ENCODE results near the gene AIFM3. TPM values are rescaled to one million over a fixed set of nuclear protein-coding genes. Genes with fewer than 3 reads are reported as not detected.

Gene AIFM3
- total and polyA plus RNA-seq, 2 of the 13 experiments (the other 11 are each of a cell fraction or from before 2014, with no cell fraction given): 9.0 to 15.3 TPM

DNA sequence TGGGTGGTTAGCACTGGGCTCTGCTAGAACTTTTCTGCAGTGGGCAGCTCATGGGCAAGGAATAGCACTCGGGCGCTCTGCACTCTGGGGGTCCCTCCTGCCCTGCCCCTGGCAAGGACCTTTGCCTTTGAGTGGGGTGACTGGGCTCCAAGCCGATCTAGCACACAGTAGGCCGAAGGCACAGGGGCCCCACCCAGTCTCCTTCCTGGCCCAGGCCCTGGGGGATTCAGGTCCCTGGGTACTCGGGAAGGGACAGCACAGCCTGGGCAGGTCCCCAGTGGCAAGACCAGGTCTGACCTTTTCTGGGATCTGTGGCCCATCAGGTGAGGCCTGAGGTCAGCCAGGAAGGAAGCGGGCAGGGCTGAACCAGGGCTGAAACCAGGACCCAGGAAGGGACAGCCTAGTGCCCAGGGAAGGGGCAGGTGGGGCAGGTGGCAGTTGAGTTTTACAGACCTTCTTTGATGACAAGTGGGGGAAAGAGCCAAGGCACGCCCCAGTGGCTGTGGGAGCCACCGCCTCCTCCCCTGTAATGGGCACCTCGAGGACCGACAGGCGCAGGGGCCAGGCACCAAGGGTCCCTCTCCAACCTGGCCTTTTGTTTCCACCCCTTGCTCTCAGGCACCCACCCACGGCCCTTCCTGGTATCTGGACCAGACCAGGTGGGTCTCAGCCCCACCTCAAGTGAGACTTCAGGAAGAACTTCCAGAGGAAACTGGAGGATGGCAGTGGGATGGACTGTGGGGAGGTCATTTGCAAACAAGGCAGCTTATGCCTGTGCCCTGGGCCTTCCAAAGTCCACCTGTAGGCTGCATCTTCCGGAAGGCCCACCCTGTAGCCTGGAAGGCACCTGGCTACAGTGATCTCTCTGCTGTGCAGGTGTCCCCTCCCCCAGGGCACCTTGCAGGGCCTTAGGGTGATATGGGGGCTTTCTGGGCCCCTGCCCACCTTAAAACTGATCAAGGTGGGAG, 883 bp upstream of the AIFM3 start (continued):
- TF ChIP-seq, protein P1, sequence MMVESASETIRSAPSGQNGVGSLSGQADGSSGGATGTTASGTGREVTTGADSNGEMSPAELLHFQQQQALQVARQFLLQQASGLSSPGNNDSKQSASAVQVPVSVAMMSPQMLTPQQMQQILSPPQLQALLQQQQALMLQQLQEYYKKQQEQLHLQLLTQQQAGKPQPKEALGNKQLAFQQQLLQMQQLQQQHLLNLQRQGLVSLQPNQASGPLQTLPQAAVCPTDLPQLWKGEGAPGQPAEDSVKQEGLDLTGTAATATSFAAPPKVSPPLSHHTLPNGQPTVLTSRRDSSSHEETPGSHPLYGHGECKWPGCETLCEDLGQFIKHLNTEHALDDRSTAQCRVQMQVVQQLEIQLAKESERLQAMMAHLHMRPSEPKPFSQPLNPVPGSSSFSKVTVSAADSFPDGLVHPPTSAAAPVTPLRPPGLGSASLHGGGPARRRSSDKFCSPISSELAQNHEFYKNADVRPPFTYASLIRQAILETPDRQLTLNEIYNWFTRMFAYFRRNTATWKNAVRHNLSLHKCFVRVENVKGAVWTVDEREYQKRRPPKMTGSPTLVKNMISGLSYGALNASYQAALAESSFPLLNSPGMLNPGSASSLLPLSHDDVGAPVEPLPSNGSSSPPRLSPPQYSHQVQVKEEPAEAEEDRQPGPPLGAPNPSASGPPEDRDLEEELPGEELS (CRISPR knock-in tag; IDR thresholded peaks at IDR 0.05): peak; percentile 9; the same call in 1 of the 2 replicates
- 0 out of 2 replicates have a peak, but pooled peaks have one; percentile 6 for TF ChIP-seq MEIS2 (CRISPR knock-in tag; IDR thresholded peaks at IDR 0.05)
- TF ChIP-seq, protein P2, sequence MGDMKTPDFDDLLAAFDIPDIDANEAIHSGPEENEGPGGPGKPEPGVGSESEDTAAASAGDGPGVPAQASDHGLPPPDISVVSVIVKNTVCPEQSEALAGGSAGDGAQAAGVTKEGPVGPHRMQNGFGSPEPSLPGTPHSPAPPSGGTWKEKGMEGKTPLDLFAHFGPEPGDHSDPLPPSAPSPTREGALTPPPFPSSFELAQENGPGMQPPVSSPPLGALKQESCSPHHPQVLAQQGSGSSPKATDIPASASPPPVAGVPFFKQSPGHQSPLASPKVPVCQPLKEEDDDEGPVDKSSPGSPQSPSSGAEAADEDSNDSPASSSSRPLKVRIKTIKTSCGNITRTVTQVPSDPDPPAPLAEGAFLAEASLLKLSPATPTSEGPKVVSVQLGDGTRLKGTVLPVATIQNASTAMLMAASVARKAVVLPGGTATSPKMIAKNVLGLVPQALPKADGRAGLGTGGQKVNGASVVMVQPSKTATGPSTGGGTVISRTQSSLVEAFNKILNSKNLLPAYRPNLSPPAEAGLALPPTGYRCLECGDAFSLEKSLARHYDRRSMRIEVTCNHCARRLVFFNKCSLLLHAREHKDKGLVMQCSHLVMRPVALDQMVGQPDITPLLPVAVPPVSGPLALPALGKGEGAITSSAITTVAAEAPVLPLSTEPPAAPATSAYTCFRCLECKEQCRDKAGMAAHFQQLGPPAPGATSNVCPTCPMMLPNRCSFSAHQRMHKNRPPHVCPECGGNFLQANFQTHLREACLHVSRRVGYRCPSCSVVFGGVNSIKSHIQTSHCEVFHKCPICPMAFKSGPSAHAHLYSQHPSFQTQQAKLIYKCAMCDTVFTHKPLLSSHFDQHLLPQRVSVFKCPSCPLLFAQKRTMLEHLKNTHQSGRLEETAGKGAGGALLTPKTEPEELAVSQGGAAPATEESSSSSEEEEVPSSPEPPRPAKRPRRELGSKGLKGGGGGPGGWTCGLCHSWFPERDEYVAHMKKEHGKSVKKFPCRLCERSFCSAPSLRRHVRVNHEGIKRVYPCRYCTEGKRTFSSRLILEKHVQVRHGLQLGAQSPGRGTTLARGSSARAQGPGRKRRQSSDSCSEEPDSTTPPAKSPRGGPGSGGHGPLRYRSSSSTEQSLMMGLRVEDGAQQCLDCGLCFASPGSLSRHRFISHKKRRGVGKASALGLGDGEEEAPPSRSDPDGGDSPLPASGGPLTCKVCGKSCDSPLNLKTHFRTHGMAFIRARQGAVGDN (CRISPR knock-in tag; IDR thresholded peaks at IDR 0.05): peak; percentile 50
- TF ChIP-seq ZNF282 (IDR thresholded peaks at IDR 0.05; ENCODE audit: partially characterized antibody): no peak
- peak; percentile 60; the same call in 1 of the 2 replicates for TF ChIP-seq ESRRA (CRISPR knock-in tag; IDR thresholded peaks at IDR 0.05; ENCODE audit: low read depth)
- peak; percentile 46; the same call in 1 of the 2 replicates for TF ChIP-seq SALL1 (CRISPR knock-in tag; IDR thresholded peaks at IDR 0.05)
- TF ChIP-seq NR2F6 (IDR thresholded peaks at IDR 0.05): peak; percentile 63
- no peak; the same call in 1 of the 2 replicates for TF ChIP-seq NR2F6 (CRISPR knock-in tag; IDR thresholded peaks at IDR 0.05)
- peak; percentile 64; the same call in 1 of the 2 replicates for TF ChIP-seq MTA1 (CRISPR knock-in tag; IDR thresholded peaks at IDR 0.05; ENCODE audit: borderline replicate concordance)
- peak; percentile 65 for TF ChIP-seq ZFX (CRISPR knock-in tag; IDR thresholded peaks at IDR 0.05; ENCODE audit: low read depth)
- TF ChIP-seq LCORL (IDR thresholded peaks at IDR 0.05): no peak
- TF ChIP-seq LCORL (CRISPR knock-in tag; IDR thresholded peaks at IDR 0.05): no peak
- TF ChIP-seq ADNP (CRISPR knock-in tag; IDR thresholded peaks at IDR 0.05): peak; percentile 69; the same call in 1 of the 2 replicates
- 0 out of 2 replicates have a peak, but pooled peaks have one; percentile 0 for TF ChIP-seq ZBTB42 (CRISPR knock-in tag; IDR thresholded peaks at IDR 0.05)
- TF ChIP-seq, protein P3, sequence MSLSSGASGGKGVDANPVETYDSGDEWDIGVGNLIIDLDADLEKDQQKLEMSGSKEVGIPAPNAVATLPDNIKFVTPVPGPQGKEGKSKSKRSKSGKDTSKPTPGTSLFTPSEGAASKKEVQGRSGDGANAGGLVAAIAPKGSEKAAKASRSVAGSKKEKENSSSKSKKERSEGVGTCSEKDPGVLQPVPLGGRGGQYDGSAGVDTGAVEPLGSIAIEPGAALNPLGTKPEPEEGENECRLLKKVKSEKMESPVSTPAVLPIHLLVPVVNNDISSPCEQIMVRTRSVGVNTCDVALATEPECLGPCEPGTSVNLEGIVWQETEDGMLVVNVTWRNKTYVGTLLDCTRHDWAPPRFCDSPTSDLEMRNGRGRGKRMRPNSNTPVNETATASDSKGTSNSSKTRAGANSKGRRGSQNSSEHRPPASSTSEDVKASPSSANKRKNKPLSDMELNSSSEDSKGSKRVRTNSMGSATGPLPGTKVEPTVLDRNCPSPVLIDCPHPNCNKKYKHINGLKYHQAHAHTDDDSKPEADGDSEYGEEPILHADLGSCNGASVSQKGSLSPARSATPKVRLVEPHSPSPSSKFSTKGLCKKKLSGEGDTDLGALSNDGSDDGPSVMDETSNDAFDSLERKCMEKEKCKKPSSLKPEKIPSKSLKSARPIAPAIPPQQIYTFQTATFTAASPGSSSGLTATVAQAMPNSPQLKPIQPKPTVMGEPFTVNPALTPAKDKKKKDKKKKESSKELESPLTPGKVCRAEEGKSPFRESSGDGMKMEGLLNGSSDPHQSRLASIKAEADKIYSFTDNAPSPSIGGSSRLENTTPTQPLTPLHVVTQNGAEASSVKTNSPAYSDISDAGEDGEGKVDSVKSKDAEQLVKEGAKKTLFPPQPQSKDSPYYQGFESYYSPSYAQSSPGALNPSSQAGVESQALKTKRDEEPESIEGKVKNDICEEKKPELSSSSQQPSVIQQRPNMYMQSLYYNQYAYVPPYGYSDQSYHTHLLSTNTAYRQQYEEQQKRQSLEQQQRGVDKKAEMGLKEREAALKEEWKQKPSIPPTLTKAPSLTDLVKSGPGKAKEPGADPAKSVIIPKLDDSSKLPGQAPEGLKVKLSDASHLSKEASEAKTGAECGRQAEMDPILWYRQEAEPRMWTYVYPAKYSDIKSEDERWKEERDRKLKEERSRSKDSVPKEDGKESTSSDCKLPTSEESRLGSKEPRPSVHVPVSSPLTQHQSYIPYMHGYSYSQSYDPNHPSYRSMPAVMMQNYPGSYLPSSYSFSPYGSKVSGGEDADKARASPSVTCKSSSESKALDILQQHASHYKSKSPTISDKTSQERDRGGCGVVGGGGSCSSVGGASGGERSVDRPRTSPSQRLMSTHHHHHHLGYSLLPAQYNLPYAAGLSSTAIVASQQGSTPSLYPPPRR (CRISPR knock-in tag; IDR thresholded peaks at IDR 0.05; ENCODE audit: borderline replicate concordance): no peak; the same call in 1 of the 2 replicates
- TF ChIP-seq SAP130 (CRISPR knock-in tag; IDR thresholded peaks at IDR 0.05; ENCODE audit: low read depth): peak; percentile 33; the same call in 1 of the 2 replicates
- peak; percentile 69 for TF ChIP-seq HDAC2 (CRISPR knock-in tag; IDR thresholded peaks at IDR 0.05)
- 0 out of 2 replicates have a peak, but pooled peaks have one; percentile 16 for TF ChIP-seq ZNF629 (CRISPR knock-in tag; conservative IDR thresholded peaks at IDR 0.05)
- peak; percentile 46 for TF ChIP-seq GABPB1 (CRISPR knock-in tag; IDR thresholded peaks at IDR 0.05)
